IMR-90 (cell line): ENCODE measurements around the gene DDHD1. TPM values are rescaled to one million over a fixed set of nuclear protein-coding genes. Genes with fewer than 3 reads are reported as not detected.

ENCODE experiments used
- ATAC-seq: fragments of 200-7000 bp; cut with Tn5 transposase; 2 replicates; pipeline ENCODE4 v1.9.1; 2020; ENCODE audit warnings: low read depth, mild to moderate bottlenecking, moderate library complexity
- BruUV-seq: library from RNA; stranded (reverse); fragments of 400-500 nt; replicated peaks from 2 replicates; lab custom pipeline; 2021; lab: Mats Ljungman, UMichigan
- CTCF ChIA-PET: fragments of 300-600 bp; formaldehyde crosslinking; extraction: SDS; loops from one replicate; lab custom pipeline; 2021; ENCODE audit warnings: antibody characterized with exemption; lab: Yijun Ruan, JAX
- POLR2A ChIA-PET: fragments of 300-600 bp; sonication (Branson Sonifier 250); formaldehyde crosslinking; loops from one replicate; lab custom pipeline; 2022; ENCODE audit warnings: antibody characterized with exemption; ENCODE audit not compliant: unreplicated experiment; lab: Charles Lee
- DNase-seq: peaks from one replicate; pipeline ENCODE4 v3.0.0; 2013
- H2AFZ ChIP-seq: replicated peaks from 2 replicates; pipeline ENCODE3; 2013; ENCODE audit warnings: low read length, mild to moderate bottlenecking; ENCODE audit not compliant: poor library complexity
- H2AK5ac ChIP-seq: 2 replicates; pipeline ENCODE4 v1.6.1; 2013; ENCODE audit warnings: low read depth, low read length, inconsistent platforms
- H2AK9ac ChIP-seq: replicated peaks from 2 replicates; pipeline ENCODE3; 2013; ENCODE audit warnings: mild to moderate bottlenecking, low read depth, low read length, moderate library complexity; ENCODE audit not compliant: poor library complexity
- H2BK120ac ChIP-seq: 2 replicates; pipeline ENCODE4 v1.6.1; 2013; ENCODE audit warnings: low read depth, low read length, inconsistent platforms
- H2BK15ac ChIP-seq: 3 replicates; pipeline ENCODE4 v1.6.1; 2013; ENCODE audit warnings: low read depth, low read length, inconsistent platforms
- H2BK20ac ChIP-seq: 2 replicates; pipeline ENCODE4 v1.6.1; 2013; ENCODE audit warnings: low read depth, mild to moderate bottlenecking, inconsistent platforms, low read length, moderate library complexity
- H2BK5ac ChIP-seq: 2 replicates; pipeline ENCODE4 v1.6.1; 2013; ENCODE audit warnings: mild to moderate bottlenecking, low read depth, low read length, inconsistent platforms; ENCODE audit not compliant: poor library complexity, severe bottlenecking
- H3K14ac ChIP-seq: replicated peaks from 2 replicates; pipeline ENCODE4 v1.6.1; 2013; ENCODE audit warnings: low read depth, low read length, inconsistent platforms
- H3K18ac ChIP-seq: 2 replicates; pipeline ENCODE4 v1.6.1; 2013; ENCODE audit warnings: low read depth, low read length, control low read depth
- H3K23ac ChIP-seq: 2 replicates; pipeline ENCODE4 v1.6.1; 2013; ENCODE audit warnings: low read depth, low read length, inconsistent platforms
- H3K27ac ChIP-seq: 2 replicates; pipeline ENCODE4 v1.5.1; 2013; ENCODE audit warnings: mild to moderate bottlenecking, control low read depth, low read length; ENCODE audit not compliant: insufficient read depth
- H3K27me3 ChIP-seq: 2 replicates; pipeline ENCODE4 v1.6.1; 2013; ENCODE audit warnings: low read length; ENCODE audit not compliant: control insufficient read depth, insufficient read depth
- H3K36me3 ChIP-seq: 2 replicates; pipeline ENCODE4 v1.6.1; 2013; ENCODE audit warnings: low read length, mixed read lengths; ENCODE audit not compliant: control insufficient read depth, insufficient read depth
- H3K4ac ChIP-seq: 2 replicates; pipeline ENCODE4 v1.6.1; 2013; ENCODE audit warnings: low read depth, low read length, inconsistent platforms
- H3K4me1 ChIP-seq: 2 replicates; pipeline ENCODE4 v1.6.1; 2013; ENCODE audit warnings: low read length, mixed read lengths; ENCODE audit not compliant: control insufficient read depth, insufficient read depth
- H3K4me2 ChIP-seq: 2 replicates; pipeline ENCODE4 v1.6.1; 2013; ENCODE audit warnings: low read depth, mild to moderate bottlenecking, control low read depth, low read length, moderate library complexity
- H3K4me3 ChIP-seq: 2 replicates; pipeline ENCODE4 v1.5.1; 2013; ENCODE audit warnings: low read depth, mild to moderate bottlenecking, control low read depth, low read length, moderate library complexity; ENCODE audit not compliant: insufficient read depth
- H3K56ac ChIP-seq: 2 replicates; pipeline ENCODE4 v1.6.1; 2013; ENCODE audit warnings: low read length, inconsistent platforms; ENCODE audit not compliant: insufficient read depth; ENCODE audit errors: extremely low read depth
- H3K79me1 ChIP-seq, 2 experiments: 2 replicates each; pipeline ENCODE4 v1.6.1; 2013; ENCODE audit warnings: low read length in 2 of 2, inconsistent platforms in 1 of 2, low read depth in 1 of 2
- H3K9ac ChIP-seq: 2 replicates; pipeline ENCODE4 v1.6.1; 2013; ENCODE audit warnings: low read depth, low read length, control low read depth
- H3K9me1 ChIP-seq: 2 replicates; pipeline ENCODE4 v1.6.1; 2013; ENCODE audit warnings: low read length, inconsistent platforms; ENCODE audit not compliant: insufficient read depth
- H3K9me3 ChIP-seq: 2 replicates; pipeline ENCODE4 v1.6.1; 2013; ENCODE audit warnings: low read length; ENCODE audit not compliant: control insufficient read depth, insufficient read depth
- H4K20me1 ChIP-seq: 2 replicates; pipeline ENCODE4 v1.6.1; 2013; ENCODE audit warnings: low read length, inconsistent platforms; ENCODE audit not compliant: insufficient read depth
- H4K5ac ChIP-seq: 2 replicates; pipeline ENCODE4 v1.6.1; 2013; ENCODE audit warnings: mild to moderate bottlenecking, low read depth, low read length, control low read depth
- H4K8ac ChIP-seq, 2 experiments: 2 replicates each; pipeline ENCODE4 v1.6.1; 2013; ENCODE audit warnings: low read depth in 2 of 2, low read length in 2 of 2, control low read depth in 1 of 2, inconsistent platforms in 1 of 2
- H4K91ac ChIP-seq: 2 replicates; pipeline ENCODE4 v1.6.1; 2013; ENCODE audit warnings: low read depth, low read length, inconsistent platforms; ENCODE audit not compliant: insufficient read depth
- BHLHE40 ChIP-seq: fragments of 150-350 bp; IDR thresholded peaks from 2 replicates; pipeline ENCODE4 v1.6.1; 2016; ENCODE audit warnings: mild to moderate bottlenecking, low read depth, low read length
- CEBPB ChIP-seq: IDR thresholded peaks from 2 replicates; pipeline ENCODE4 v1.6.1; 2012; ENCODE audit warnings: low read depth, low read length, improper control_type of control experiment
- CHD1 ChIP-seq: IDR thresholded peaks from 2 replicates; pipeline ENCODE4 v1.6.1; 2012; ENCODE audit warnings: low read depth, low read length, improper control_type of control experiment
- CTCF ChIP-seq: conservative IDR thresholded peaks from 2 replicates; pipeline ENCODE4 v1.5.1; 2012; ENCODE audit warnings: mild to moderate bottlenecking, low read depth, low read length, improper control_type of control experiment
- ELK1 ChIP-seq: fragments of 150-350 bp; IDR thresholded peaks from 2 replicates; pipeline ENCODE4 v1.6.1; 2016; ENCODE audit warnings: low read depth, mild to moderate bottlenecking, low read length, moderate library complexity, borderline replicate concordance
- FOS ChIP-seq: fragments of 150-350 bp; IDR thresholded peaks from 2 replicates; pipeline ENCODE4 v1.6.1; 2016; ENCODE audit warnings: low read depth, low read length
- MAFK ChIP-seq: IDR thresholded peaks from 2 replicates; pipeline ENCODE4 v1.6.1; 2012; ENCODE audit warnings: low read depth, low read length, improper control_type of control experiment
- MAZ ChIP-seq: IDR thresholded peaks from 2 replicates; pipeline ENCODE4 v1.6.1; 2012; ENCODE audit warnings: low read depth, mild to moderate bottlenecking, low read length, improper control_type of control experiment, moderate library complexity, borderline replicate concordance
- MXI1 ChIP-seq: IDR thresholded peaks from 2 replicates; pipeline ENCODE4 v1.6.1; 2012; ENCODE audit warnings: low read depth, mild to moderate bottlenecking, low read length, moderate library complexity, borderline replicate concordance
- NFE2L2 ChIP-seq: fragments of 150-350 bp; IDR thresholded peaks from 2 replicates; pipeline ENCODE4 v1.6.1; 2016; ENCODE audit warnings: low read depth, mild to moderate bottlenecking, low read length
- POLR2A ChIP-seq: IDR thresholded peaks from 2 replicates; pipeline ENCODE4 v1.6.1; 2012; ENCODE audit warnings: mild to moderate bottlenecking, low read depth, low read length
- RAD21 ChIP-seq: IDR thresholded peaks from 2 replicates; pipeline ENCODE4 v1.6.1; 2012; ENCODE audit warnings: low read length, improper control_type of control experiment
- RCOR1 ChIP-seq: IDR thresholded peaks from 2 replicates; pipeline ENCODE4 v1.6.1; 2012; ENCODE audit warnings: mild to moderate bottlenecking, low read length, improper control_type of control experiment; ENCODE audit not compliant: insufficient replicate concordance
- RFX5 ChIP-seq: IDR thresholded peaks from 2 replicates; pipeline ENCODE4 v1.8.0; 2012; ENCODE audit warnings: low read depth, mild to moderate bottlenecking, low read length, moderate library complexity
- SMC3 ChIP-seq: fragments of 150-350 bp; IDR thresholded peaks from 2 replicates; pipeline ENCODE4 v1.6.1; 2016; ENCODE audit warnings: low read depth, mild to moderate bottlenecking, antibody characterized with exemption, low read length, moderate library complexity
- WGBS, 2 experiments: methylation state at CpG; one replicate each; pipeline versions ENCODE4 v1.1.5 to v1.1.7; 2013; ENCODE audit warnings: missing lambda C conversion rate in 2 of 2; ENCODE audit not compliant: insufficient read length in 1 of 2; ENCODE audit errors: extremely low coverage in 2 of 2; 5-methylcytosine and 5-hydroxymethylcytosine counted together
- dilution Hi-C: fragments of 300-500 bp; cut with HindIII; formaldehyde crosslinking; loops from one replicate; pipeline ENCODE4 v1.14.3; 2018; ENCODE audit warnings: low sequenced_read_pairs; ENCODE audit not compliant: unreplicated experiment
- in situ Hi-C: fragments of 300-500 bp; cut with MboI; formaldehyde crosslinking; loops from 3 replicates; pipeline ENCODE4 v1.14.3; 2019; ENCODE audit warnings: low sequenced_read_pairs, inconsistent platforms, mixed read lengths
- intact Hi-C: fragments of 100-400 bp; cut with micrococcal nuclease; formaldehyde crosslinking; loops from 2 replicates; pipeline ENCODE4 v1.10.0; 2022
- polyA plus RNA-seq, 3 experiments: library from polyadenylated mRNA; depleted of rRNA; stranded (reverse); fragments of >200 nt; gene quantifications; 2 replicates each; pipeline ENCODE4 v1.2.3, GENCODE V29; 2012; ENCODE audit warnings: low replicate concordance in 1 of 3
- total RNA-seq: library from RNA; depleted of rRNA; stranded (reverse); fragments of >200 nt; gene quantifications from 2 replicates; pipeline ENCODE4 v1.2.3, GENCODE V29; 2012
- TF ChIP-seq, protein P1 (sequence below): fragments of 150-350 bp; IDR thresholded peaks from 2 replicates; pipeline ENCODE4 v1.6.1; 2017; ENCODE audit warnings: mild to moderate bottlenecking, antibody characterized with exemption, low read length, low read depth

Gene DDHD1
- total and polyA plus RNA-seq, 2 of the 4 experiments (the other 2 are of a cell fraction): 4.5 to 9.0 TPM

GRCh38 chr14:53048631-53049030 is 104.5 kb downstream of the DDHD1 start:
- Histone ChIP-seq H3K56ac (no peak overlapping the region), H4K91ac (no peak overlapping the region), H2BK5ac (no peak overlapping the region), H2BK15ac (no peak overlapping the region), H4K20me1 (no peaks in the 10 kb centered on the region), H2AK9ac (no peak overlapping the region), H4K5ac (no peak overlapping the region), H2BK20ac (no peak overlapping the region), H3K4me3 (no peak overlapping the region), H3K36me3 (peaks cover 1% of the 10 kb centered on the region; the same call in 1 of the 2 replicates), H3K9me1 (peaks cover 14% of the 10 kb centered on the region; the same call in 1 of the 2 replicates), H4K8ac (no peak overlapping the region), H3K27ac (no peak overlapping the region), H3K27me3 (no peaks in the 10 kb centered on the region), H2BK120ac (no peak overlapping the region), H3K79me1 (peaks cover 0 to 10% of the 10 kb centered on the region in 2 experiments; a peak in 1 of 4 replicates), H3K4me1 (peaks cover 10% of the 10 kb centered on the region), H3K9ac (no peak overlapping the region), H2AFZ (no peak overlapping the region), H3K23ac (no peak overlapping the region), H3K4me2 (no peak overlapping the region), H3K4ac (no peak overlapping the region), H3K9me3 (no peaks in the 10 kb centered on the region), H2AK5ac (no peak overlapping the region), H3K18ac (no peak overlapping the region), H3K14ac (no peak overlapping the region)
- no TSS peak for BruUV-seq
- dilution Hi-C loops: no loop called here
- no CpG with 5 or more reads among the region's 2 CpGs for WGBS, 2 experiments
- intact Hi-C loops: loop anchor here (10.0 kb wide), 1 partner anchor 1296 kb away; no protein-coding TSS in a partner anchor
- CTCF ChIA-PET: no interaction called here
- ATAC-seq (no peak), DNase-seq (no peak)
- POLR2A ChIA-PET: interaction anchor here (0.7 kb wide), 1 partner anchor 129 kb away, joined by 3 read pairs; no protein-coding TSS in a partner anchor
- no peak for TF ChIP-seq MXI1
- TF ChIP-seq POLR2A: no peak
- TF ChIP-seq RCOR1: no peak
- no peak for TF ChIP-seq CHD1
- TF ChIP-seq RAD21: no peak
- TF ChIP-seq SMC3: no peak
- no peak for TF ChIP-seq MAZ
- no peak for TF ChIP-seq NFE2L2
- TF ChIP-seq CTCF: no peak
- TF ChIP-seq BHLHE40: no peak
- TF ChIP-seq, protein P1, sequence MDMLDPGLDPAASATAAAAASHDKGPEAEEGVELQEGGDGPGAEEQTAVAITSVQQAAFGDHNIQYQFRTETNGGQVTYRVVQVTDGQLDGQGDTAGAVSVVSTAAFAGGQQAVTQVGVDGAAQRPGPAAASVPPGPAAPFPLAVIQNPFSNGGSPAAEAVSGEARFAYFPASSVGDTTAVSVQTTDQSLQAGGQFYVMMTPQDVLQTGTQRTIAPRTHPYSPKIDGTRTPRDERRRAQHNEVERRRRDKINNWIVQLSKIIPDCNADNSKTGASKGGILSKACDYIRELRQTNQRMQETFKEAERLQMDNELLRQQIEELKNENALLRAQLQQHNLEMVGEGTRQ: no peak
- TF ChIP-seq CEBPB: no peak
- no peak for TF ChIP-seq ELK1
- TF ChIP-seq RFX5: no peak
- TF ChIP-seq MAFK: no peak
- no peak for TF ChIP-seq FOS
- in situ Hi-C loops: no loop called here
